GM10847 (cell line): ENCODE data around the gene NUAK1.

Experiments used
- POLR2A ChIP-seq: IDR thresholded peaks from 2 replicates; pipeline ENCODE4 v1.6.1; 2011; ENCODE audit not compliant: insufficient read length; ENCODE audit errors: extremely low read depth

NUAK1 gene

DNA sequence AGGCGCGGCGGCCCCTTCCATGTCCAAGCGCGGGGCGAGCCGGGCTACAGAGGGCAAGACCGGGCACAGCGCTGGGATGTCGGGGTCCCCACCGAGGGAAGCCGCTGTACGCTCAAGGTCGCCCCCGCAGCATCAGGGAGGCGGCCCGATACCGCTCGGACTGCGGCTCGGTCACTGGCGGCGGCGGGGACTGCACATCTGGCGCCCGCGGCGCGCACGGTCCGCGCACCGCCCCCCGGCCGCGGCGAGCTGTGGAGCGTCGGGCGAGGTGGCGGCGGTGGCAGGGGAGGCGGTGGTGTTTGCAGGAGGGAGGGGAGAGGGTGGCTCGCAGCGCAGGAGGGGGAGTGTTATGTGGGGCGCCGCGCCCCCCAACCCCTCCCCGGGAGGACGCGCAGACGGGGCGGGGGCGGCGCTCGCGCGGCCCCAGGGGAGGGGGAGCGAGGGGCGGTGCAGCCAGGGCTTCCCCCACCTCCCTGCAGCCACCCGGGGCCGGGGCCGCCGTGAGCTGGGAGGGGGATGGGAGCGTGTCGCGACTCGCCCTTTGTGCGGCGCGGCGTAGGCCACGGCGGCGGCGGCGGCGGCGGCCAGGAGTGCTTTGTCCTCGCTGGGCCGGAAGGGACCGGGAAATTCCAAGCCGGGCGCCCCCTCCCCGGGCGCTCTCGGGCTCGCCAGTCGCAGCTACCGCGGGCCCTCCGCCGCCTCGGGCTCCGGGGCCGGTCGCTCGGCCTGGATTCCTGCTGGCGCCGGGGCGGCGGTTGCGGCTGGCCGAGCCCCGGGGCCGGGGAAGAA is at the start of gene NUAK1:
TSS of gene NUAK1 (minus strand) at position 322 of the 789 bp plus-strand sequence. CDS start at position 21, 301 bp downstream.
- no peak for TF ChIP-seq POLR2A

DNA sequence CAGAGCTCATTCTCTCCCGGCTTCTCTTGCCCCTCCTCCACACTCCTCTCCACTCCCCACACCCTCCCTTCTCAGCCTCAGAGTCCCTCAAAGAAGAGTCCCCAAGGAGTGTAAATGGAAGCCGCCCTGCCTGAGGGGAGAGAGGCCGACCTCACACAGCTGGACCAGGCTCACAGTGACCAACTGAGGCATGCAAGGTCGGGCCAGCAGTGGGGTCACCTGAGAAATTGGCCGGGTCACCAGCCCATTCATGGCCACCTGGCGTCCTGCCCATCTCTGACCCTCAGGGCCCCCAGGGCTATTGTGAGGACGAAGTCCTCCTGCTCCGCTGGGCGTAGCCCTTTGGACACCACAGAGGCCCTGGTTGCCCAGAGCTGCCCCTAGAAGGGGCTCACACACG is 49.5 kb upstream of the NUAK1 start:
- TF ChIP-seq POLR2A, result no peak

DNA sequence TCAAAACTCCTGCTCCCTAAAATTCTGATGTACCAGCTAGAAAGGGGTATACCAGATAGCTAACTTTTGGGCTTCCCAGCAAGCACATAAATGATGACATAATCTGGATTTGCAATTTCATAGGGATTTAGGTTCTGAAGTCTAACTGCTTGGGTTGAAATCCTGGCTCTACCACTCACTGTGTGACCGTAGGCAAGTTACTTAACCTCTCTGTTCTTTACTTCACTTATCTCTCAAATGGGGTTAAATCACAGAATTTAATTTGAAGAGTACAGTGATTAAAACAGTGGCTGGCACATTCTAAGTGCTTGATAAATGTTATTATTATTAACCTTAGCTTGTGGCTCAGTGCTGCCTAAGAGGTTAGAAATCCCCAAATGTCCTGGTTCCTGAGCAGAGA is 49.1 kb upstream of the NUAK1 start:
- TF ChIP-seq POLR2A, result no peak

DNA sequence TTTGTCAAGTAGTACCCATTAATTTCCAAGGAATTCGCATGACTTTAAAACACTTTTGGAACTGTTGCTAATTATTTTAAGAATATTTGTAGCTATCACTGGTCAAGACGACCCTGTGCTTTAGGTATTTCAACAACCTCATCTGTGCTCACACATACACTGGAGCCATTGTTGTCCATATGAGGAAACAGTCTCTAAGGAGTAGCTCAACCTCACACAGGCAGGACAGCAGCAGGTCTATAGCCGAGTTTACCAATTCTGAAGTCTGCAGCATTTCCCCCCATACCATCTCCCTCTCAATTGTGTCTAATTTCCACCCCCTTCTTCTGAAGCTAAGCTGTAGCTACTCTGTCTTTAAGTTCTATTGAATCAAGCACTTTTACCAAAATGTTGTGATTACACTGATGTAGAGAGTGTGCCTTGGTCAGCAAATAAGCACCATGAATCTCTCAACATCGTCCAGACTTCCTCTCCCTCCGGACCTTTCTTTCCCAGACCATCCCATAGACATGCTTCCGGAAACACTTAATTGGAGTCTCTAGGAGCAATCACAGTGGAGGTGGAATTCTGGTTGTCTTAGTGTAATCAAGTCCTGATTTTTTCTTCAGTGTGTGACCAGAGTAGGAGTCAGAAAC is 48.5 kb upstream of the NUAK1 start:
- TF ChIP-seq POLR2A, result no peak

DNA sequence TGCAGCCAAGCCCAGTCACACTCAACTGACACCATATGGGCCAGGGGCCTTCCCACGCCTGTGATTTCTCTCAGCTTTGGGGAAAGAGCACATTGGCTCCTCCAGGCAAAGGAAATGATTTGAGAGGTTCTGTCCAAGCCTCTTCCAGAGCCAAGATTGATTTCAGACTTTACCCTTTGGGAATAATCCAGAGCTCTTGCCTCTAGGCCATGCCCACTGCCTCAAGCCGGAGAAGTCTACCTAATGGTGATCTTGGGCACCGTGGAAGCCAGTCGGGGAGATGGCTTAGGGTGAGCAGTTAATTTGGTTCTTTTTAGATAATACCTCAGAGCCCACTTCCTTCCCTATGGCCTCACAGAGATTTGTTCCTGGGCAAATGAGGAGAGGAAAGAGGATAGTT is 45.0 kb upstream of the NUAK1 start:
- TF ChIP-seq POLR2A, result no peak

DNA sequence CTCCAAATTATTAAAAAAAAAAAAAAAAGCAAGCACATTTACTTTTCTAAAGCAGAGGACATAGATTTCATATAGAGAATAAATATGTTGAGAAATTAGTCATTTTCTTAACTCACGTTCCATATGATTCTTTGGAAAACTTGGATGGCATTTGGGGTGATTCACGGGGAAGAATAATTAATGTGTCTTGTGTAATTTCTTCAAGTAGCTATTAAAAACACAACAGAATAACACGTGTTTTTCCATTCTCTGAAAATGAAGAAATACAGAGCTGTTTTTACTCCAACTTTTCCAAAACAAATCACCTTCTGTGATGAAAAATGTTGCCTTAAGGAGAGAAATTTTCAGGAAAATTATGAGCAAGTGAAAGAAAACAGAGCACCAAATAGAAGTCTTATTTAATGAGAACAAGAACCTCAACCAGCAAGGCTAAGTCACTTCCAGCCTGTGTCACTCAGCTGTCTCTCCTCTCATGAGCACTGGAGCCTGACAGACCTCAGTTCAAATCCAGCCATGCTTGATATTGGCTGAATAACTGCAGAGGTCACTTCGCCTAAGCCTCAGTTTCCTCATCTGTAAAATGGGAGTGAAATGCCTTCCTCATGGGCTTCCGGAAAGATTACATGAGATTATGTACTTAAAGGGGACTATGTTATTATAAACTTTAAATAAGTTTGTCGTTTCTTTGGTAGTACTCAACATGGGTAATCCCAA is 42.8 kb upstream of the NUAK1 start:
- TF ChIP-seq POLR2A, result no peak

DNA sequence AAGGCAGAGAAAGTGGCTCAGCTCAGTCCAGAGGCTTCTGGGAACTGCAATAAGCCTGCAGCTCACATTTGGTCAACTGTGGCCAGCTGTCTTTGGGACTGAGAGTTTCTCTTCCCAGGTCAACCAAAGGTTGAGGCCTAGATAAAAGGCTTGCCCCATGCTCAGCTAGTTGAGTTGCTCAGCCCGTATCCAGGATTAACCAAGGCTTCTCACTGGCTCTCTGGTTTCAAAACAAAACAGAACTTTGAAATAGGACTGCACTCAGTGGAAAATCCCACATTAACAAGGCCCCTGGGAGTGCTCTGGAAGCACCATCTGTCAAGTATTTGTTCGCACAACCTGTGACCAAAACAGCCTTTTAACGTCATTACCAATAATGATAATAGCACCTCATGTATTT is 40.3 kb upstream of the NUAK1 start:
- no peak for TF ChIP-seq POLR2A

DNA sequence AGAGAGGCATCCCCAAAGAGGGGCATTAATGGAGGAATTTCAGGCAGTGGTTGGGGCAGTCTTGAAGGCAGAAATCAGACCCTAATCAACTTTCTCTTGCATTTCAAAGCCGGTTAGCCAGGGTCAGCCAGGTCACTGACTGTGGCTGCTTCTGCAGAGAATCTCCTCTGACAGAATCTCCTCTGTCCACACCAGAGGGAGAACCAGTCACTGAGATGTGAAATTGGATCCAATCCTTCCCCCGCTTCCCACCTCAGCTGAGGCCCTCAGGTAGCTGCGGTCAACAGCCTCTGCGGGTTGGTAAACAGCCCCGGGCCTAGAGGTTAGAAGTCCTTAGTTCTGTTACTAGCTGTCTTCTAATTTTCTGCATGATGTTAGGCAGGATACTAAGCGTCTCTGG is 39.8 kb upstream of the NUAK1 start:
- no peak for TF ChIP-seq POLR2A

DNA sequence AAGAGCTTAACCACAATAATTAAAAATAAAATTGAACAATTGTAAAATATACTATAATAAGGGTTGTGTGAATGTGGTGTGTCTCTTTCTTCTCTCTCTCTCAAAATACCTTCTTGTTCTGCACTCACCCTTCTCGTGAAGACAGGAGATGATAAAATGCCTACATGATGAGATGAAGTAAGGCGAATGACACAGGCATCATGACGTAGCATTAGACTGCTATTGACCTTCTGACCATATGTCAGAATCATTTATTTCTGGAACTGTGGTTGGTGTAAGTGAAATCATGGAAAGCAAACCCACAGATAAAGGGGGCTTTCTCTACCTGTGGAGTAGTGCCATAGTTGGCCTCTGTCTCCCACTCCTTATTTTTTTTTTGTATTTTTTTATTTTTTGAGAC is 37.8 kb upstream of the NUAK1 start:
- TF ChIP-seq POLR2A, result no peak

DNA sequence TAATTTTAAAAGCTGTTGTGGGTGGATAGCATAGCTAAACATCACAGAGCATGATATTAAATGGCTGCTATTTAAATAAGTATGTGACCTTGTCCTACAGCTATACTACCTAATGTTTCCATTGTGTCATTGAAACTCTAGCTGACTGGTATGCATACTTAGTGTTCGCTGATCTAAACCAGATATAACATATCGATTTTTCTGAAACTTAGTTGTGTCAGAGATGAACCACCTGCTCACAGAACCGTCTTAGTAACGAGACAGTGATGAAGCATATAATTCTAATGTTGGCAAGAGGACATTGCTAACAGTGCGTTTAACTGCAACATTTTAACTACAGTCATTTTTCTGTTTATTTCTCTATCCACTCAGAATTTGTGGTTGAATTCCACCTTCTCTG is 36.1 kb upstream of the NUAK1 start:
- TF ChIP-seq POLR2A, result no peak

DNA sequence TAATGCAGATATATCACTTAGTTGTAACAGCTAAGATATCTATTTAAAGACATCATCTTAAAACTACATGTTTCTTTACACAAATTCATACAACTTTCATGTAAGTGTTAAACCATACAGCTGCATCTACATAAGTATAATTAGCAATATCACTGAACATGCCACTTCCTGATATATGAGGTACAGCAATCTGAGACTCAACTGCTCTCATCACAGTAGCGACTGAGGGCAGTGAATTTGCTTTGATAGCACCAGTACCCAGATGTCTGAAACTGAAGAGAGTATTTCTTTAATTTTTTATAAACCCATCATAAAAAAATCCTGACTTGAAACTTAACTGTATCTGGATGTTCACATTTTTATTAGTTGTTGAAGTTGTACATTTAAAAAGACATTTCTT is 34.7 kb upstream of the NUAK1 start:
- no peak for TF ChIP-seq POLR2A

DNA sequence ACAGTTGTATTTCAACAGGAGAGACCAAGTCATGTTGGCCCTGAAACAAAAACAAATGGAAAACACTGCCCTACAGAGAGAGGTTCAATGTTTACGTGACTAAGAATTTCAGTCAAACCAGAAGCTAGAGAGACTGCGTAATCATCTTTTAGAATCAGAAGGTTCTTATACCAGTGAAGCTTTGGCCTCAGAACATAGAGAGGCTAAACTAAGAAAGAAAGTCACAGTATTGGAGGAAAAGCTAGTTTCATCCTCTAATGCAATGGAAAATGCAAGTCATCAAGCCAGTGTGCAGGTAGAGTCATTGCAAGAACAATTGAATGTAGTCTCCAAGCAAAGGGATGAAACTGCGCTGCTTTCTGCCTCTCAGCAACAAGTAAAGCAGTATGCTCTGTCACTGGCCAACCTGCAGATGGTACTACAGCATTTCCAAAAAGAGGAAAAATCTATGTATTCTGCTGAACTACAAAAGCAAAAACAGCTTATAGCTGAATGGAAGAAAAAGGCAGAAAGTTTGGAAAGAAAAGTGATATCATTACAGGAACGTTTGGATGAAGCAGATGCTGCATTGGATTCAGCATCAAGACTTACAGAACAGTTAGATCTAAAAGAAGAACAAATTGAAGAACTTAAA is 32.5 kb upstream of the NUAK1 start:
- no peak for TF ChIP-seq POLR2A

DNA sequence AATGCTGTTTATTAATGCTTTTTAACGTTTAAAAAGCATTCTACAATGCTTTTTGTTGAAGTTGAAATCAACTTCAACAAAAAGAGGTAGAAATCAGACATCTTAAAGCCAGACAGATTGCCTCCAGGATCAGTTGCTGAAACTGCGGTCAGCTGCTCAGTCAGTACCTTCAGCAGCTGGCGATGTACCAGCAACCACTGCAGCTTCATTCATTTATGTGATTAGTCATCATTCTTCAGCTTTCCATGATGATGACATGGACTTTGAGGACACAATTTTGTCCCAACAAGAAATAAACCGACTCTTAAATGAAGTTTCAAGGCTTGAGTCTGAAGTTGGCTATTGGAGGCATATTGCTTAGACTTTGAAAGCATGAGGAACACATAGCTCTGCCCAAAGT is 31.5 kb upstream of the NUAK1 start:
- no peak for TF ChIP-seq POLR2A

DNA sequence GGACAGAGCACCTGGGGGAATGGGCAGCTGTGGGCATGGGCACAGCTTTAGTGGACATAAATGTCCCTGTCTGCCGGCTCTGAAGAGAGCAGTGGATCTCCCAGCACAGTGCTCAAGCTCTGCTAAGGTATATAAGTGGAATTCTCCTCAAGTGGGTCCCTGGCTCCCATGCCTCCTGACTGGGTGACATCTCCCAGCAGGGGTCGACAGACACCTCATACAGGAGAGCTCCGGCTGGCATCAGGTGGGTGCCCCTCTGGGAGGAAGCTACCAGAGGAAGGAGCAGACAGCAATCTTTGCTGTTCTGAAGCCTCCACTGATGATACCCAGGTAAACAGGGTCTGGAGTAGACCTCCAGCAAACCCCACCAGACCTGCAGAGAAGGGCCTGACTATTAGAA is 25.0 kb upstream of the NUAK1 start:
- no peak for TF ChIP-seq POLR2A

DNA sequence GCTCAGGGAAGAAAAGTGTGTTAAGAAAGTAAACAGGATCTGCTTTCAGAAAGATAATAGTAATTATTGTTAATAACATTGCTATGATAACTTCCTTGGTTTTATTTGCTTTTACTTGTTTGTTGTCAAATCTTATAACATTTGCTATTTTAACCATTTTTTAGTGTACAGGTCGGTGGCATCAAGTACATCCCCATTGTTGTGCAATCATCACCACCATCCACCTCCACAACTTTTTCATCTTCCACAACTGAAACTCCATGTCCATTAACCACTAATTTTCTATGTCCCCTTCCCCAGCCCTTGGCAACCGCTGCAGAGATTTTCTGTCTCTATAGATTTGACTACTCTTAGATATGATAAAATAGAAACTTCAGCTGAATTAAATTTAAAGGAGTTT is 22.7 kb upstream of the NUAK1 start:
- no peak for TF ChIP-seq POLR2A

DNA sequence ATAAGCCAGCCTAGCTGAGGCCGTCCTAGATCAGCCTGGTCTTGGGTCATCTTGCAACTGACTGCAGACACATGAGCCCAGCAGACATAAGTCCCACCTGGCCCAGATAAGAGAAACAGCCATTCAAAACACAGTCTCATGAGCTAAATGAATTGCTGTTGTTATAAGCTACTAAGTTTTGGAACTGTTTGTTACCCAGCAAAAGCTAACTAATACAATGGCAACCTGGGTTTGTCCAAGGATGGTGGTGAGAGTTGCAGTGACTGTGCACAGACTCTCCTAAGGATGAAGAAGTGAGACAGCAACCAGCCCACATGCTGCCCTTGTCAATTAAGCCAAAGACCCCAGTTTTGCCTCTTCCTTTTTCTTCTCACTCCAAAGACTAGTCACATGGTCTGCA is 22.2 kb upstream of the NUAK1 start:
- no peak for TF ChIP-seq POLR2A
